ENCODE data around the gene ADAM23.

ADAM23 gene

GRCh38 chr2:206443735-206444527 lies 599 bp downstream of the ADAM23 start:
- no peak for DNase-seq (ENCODE audit: low read depth)

DNA sequence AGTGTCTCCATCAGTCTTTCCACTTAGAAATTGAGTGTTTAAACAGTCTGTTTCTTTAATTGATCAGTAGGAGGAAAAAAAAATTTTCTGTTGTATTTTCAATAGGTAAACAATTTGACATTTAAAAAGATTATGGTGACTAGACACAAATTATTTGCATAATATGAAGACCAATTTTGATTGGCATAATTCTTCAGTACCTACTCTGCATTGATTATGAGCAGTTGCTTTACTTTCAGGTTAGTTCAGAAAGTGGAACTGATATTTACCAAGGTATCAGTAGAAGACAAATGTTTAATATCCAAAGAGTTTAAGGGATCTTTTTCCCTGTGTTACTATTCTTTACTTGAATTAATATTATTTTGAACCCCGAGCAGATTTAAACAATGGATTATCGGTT lies 2.6 kb downstream of the ADAM23 start:
- no peak for DNase-seq (ENCODE audit: low read depth)

DNA sequence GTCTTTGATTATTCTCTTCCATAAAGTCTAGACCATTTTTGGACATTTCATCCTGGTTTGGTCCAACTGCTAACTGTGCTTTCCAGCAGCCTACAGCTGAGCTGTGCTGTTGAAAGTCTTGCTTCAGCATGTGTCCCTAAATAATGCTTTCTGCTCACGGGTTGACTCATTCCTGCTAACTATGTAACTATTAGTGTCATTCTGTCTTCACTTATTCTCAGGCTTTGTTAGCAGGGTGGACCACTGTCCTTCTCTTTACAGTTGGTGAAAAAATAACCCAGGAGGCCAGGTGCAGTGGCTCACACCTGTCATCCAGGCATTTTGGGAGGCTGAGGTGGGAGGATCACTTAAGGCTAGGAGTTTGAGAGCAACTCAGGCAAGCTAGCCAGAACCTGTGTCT lies 8.9 kb downstream of the ADAM23 start:
- DNase-seq (ENCODE audit: low read depth), result no peak

DNA sequence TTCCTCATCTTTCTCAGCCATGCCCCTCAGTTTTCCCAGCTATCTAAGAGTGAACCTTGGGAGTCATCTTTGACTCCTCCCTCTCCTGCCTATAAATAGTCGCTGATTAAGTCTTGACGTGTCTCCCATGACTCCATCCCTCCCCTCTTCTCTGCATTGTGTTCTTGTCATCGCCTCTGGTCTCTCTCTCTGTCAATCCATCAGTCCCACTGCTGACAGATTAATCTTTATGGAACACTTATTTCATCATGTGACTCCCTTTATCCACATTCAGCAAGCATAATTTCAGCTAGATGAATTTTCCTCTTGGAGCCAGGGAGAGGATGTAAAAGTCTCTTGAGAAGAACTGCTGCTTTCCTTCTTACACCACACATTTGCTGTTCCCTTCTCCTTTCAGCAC lies 9.4 kb downstream of the ADAM23 start:
- DNase-seq (ENCODE audit: low read depth), result no peak

- no peak for DNase-seq (ENCODE audit: low read depth)
Measured at GRCh38 chr2:206456078-206456754, 12.9 kb downstream of the ADAM23 start.

GRCh38 chr2:206457188-206457634 lies 13.9 kb downstream of the ADAM23 start:
- no peak for DNase-seq (ENCODE audit: low read depth)

DNA sequence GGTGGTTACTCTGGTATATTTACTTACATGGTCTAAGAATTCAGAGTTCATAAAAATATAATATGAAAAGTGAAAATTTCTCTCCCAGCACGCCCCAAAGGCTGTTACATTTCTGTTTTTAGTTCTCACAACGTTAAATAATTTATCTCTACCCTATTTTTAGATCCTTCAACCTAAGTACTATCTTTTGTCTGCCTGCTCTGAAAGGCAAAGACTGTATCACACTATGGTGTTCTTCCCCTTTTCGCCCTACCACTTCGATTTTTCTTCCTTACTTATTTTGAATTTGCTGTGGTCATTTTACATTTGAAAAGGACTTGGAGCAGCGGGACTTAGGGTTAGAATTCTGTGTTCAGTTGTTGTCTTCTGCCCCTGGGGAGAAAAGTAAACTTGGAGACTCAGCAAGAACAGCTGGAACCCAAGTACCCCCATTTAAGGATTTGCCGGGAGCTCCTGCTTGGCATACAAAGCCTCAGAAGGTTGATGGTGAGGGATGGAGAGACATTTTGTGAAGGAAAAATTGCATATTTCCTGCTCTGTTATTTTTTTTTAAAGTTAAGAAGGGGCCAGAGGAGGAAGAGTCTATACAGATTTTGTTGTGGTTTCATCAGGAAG lies 19.0 kb downstream of the ADAM23 start:
- DNase-seq (ENCODE audit: low read depth), result no peak

DNA sequence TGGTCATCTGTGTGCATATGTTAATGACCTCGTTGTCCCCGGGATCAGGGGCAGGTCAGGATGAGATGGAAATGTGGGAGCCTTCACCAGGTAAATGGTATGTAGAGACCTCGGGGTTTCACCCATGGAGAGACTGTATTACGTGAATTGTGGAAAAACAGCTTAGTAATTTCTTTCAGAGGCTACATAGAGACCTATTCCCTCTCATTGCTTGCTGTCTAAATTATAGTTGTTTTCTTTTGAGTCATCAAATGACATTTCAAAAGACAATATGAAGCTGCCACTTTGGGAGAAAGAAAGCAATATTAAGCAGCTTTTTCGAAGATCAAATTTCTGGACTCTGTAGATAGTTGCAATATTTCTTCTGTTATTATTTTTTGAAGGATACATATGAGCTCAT lies 20.4 kb downstream of the ADAM23 start:
- no peak for DNase-seq (ENCODE audit: low read depth)

- no peak for DNase-seq (ENCODE audit: low read depth)
Measured at GRCh38 chr2:206464597-206464996, 21.3 kb downstream of the ADAM23 start.

DNA sequence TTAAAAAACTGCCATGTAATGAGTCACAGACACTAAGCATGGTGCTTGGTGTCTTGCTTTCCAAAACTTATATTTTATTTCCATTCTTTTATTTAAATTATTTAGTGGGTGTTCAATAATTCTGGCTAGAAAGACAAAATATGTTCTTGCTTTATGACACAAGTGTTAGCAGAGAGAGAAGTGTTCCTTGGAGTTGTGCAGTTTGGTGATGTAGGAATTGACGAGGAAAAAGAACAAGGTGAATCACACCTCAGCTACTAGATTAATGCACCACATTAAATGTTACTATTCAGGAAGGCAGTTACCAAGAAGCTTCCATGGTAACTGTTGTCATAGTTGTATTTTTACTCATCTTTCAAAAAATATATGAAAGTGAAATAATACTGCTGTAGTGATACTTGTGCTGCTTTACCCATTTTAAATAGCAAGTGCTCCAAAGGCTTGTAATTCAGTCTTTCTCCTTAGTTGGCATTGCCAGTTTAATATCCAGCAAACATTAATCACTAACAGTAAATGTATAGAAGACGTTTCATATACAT lies 28.3 kb downstream of the ADAM23 start:
- no peak for DNase-seq (ENCODE audit: low read depth)

GRCh38 chr2:206472094-206472493 lies 28.8 kb downstream of the ADAM23 start:
- no peak for DNase-seq (ENCODE audit: low read depth)

DNA sequence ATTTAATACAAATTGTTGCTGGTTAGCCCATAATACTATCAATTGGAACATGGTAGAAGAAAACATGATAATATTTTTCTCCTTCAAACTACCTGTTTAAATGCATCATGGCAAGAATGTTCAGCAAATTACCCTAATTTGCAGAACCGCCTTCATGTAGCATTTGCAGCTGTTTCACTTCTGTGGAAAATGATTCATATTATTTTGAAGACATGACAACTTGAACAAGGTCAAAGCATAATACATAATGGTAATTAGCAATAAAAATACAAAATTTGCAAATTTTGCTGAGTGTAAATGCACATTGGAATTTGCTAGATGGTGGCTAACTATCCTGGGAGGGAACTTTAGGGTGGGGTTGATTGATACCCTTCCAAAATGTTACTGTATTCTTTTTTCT lies 30.8 kb downstream of the ADAM23 start:
- no peak for DNase-seq (ENCODE audit: low read depth)

DNA sequence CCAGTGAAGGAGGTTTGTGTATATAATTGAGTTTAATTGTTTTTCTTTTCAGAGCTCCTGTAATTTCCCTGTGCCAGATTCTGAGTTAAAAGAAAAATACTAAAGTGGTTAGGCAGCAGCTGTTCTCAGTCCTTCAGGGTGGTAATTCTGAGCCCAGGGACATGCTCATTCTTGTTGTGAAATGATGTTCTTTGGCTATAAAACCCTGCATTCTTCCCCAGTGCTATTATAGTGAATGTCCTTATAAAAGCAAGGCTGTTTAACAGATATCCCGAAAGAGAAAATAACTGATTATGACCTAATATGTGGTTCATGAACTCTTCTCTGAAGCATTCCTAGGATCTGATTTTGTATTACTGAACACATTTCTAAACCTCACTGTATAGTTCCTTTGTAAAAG lies 34.0 kb downstream of the ADAM23 start:
- no peak for DNase-seq (ENCODE audit: low read depth)

DNA sequence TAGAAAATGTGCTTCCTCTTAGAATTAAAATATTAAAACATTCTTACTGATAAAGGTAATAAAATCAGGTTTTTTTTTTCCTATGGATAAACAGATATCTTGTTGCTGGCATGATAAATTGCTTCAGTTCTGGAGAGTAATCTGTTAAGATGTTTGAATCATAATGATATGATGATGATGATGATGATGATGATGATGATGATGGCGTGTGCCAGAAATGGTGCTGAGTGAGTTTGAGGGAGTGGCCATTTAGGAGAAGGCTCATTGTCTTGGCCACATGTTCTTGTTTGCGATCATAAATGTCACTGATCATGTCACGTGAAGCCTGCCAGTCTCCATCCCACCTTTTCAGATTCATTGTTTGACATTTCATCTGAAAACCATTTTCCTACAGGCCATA lies 35.0 kb downstream of the ADAM23 start:
- DNase-seq (ENCODE audit: low read depth), result no peak

DNA sequence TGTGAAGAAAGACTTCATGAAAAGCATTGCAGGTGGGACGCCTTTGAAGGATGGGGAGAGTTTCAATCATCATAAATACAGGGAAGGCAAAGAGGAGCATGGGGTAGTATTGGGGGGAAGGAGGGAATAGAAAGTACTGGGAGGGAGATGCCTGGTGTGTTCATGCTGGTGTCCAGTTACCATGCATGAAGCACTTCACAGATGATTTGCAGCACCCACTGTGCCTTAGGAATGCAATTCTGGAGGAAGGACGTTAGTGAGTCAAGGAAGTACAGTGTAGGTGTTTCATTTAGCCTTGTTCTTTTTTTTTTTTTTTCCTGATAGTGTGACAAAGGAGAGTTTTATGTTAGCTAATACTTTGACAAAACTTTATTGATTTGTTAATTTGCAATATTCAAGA lies 36.8 kb downstream of the ADAM23 start:
- DNase-seq (ENCODE audit: low read depth), result no peak

- no peak for DNase-seq (ENCODE audit: low read depth)
Measured at GRCh38 chr2:206480620-206481019, 37.3 kb downstream of the ADAM23 start.

GRCh38 chr2:206481056-206481455 lies 37.7 kb downstream of the ADAM23 start:
- no peak for DNase-seq (ENCODE audit: low read depth)

- DNase-seq (ENCODE audit: low read depth), result no peak
Measured at GRCh38 chr2:206482123-206482522, 38.8 kb downstream of the ADAM23 start.

- no peak for DNase-seq (ENCODE audit: low read depth)
Measured at GRCh38 chr2:206482633-206483032, 39.3 kb downstream of the ADAM23 start.

DNA sequence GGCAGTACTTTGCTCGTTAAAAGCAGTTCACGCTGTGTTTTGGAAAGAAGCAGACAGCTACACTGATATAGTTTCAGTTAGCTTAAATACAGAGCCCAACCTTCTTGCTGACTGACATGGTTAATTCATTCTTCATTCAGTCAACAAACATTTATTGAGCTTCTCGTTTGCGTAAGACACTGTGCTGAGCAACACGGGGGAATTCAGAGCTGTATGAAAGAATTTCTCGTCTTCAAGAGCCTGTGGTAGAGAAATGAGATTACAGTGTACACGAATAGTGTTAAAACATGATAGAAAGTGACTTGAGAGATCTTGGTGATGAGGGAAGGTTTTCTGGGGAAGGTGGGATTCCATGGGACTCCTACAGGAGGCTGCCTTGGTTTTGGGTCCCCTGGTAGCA lies 44.7 kb downstream of the ADAM23 start:
- DNase-seq (ENCODE audit: low read depth), result no peak

DNA sequence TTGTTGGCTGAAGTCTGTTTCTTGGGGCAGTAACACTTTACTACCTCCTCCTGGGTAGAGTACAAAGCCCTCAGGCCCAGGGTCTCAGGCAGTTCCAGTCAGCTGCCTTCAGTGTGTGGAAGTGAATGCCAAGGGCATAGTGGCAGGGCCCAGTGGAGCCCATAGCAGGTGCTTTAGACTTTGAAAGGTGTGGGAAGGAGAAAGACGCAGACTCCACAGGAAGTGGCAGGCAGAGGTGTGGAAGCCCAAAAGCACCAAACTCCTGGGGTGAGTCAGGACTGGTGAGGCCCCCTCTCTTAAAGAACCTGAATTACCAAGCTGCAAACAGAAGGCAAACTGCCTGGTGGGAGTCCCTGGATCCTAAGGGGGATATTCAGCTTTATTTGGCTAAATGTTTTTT lies 45.3 kb downstream of the ADAM23 start:
- DNase-seq (ENCODE audit: low read depth), result no peak

- DNase-seq (ENCODE audit: low read depth), result no peak
Measured at GRCh38 chr2:206494061-206494460, 50.7 kb downstream of the ADAM23 start.

- DNase-seq (ENCODE audit: low read depth), result no peak
Measured at GRCh38 chr2:206502729-206503128, 59.4 kb downstream of the ADAM23 start.

All from stimulated activated CD8-positive, alpha-beta memory T cell treated with anti-CD3 and anti-CD28 coated beads, Interleukin-15, amount 100 ng/mL, for 1 hour (primary cell).